ENCODE results near the gene ZYG11B. TPM values are rescaled to one million over a fixed set of nuclear protein-coding genes. Genes with fewer than 3 reads are reported as not detected.
A peak's percentile ranks its signal among the peaks of the same experiment; 100 is the strongest.
"Not testable (repeated sequence)": the region's sequence is repeated elsewhere in the genome, so short reads cannot be mapped to it uniquely, and the experiment has no call there.

Gene ZYG11B
- total and polyA plus RNA-seq, 8 donors = 23.3 to 34.6 (median 28.4) TPM

DNA sequence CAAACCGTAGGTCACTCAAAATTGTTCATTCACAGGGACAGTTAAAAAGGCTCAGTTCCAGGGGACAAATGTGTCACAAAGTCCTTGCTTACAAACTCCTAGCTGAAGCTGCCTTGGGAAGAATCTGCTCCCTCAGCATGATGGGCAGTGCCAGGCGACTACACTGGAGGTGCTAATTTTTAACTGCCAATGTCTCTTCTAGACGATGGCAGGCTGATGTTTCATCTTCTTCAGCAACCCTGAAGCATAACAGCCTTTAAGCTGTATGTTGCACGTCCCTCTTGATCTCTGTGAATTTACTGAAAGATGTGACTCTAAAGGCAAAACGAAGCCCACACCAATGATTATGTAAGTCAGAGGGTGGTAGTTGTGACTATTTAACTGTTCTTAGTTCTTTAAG is 39.4 kb upstream of the ZYG11B start:
- no peak for DNase-seq
- no peaks in the 10 kb centered on the region for H3K9me3 ChIP-seq
- no peaks in the 10 kb centered on the region for H3K27me3 ChIP-seq
- intact Hi-C loops (cut with DNase I) = no loop called here
- peaks cover 0 to 5% of the 10 kb centered on the region in 2 donors for H3K4me1 ChIP-seq
- peaks cover 0 to 63% of the 10 kb centered on the region in 2 donors for H3K36me3 ChIP-seq
- TF ChIP-seq CTCF (IDR thresholded peaks at IDR 0.05) = no peak
- no peak for ATAC-seq
- H3K4me3 ChIP-seq = no peak overlapping the region
- H3K27ac ChIP-seq = no peak overlapping the region

DNA sequence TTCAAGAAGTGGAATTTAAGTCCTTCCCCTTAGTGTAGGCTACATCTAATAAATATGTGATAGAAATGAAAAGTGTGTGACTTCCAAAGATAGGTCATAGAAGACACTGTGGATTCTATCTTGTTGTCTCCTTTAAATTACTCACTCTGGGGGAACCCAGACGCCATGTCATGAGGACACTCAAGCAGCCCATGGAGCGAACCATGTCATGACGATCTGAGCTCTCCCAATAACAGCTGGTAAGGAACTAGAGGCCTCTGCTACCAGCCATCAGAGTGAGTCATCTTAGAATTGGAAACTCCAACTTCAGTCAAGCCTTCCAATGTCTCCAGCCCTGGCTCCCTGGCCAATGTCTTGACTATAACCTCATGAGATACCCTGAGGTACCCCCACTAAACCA is 34.4 kb upstream of the ZYG11B start:
- no peaks in the 10 kb centered on the region for H3K27me3 ChIP-seq
- peaks cover 0 to 62% of the 10 kb centered on the region in 2 donors for H3K36me3 ChIP-seq
- no peak overlapping the region for H3K27ac ChIP-seq
- no peak overlapping the region for H3K4me3 ChIP-seq
- TF ChIP-seq CTCF (IDR thresholded peaks at IDR 0.05) = no peak
- ATAC-seq (no peak), DNase-seq (no peak)
- H3K9me3 ChIP-seq = no peaks in the 10 kb centered on the region
- intact Hi-C loops (cut with DNase I) = no loop called here
- peaks cover 0 to 6% of the 10 kb centered on the region in 2 donors for H3K4me1 ChIP-seq

GRCh38 chr1:52692697-52693096 is 33.6 kb upstream of the ZYG11B start:
- ATAC-seq = no peak
- no peak overlapping the region for H3K4me3 ChIP-seq
- peak in 1 of 4 donors; percentile 51 for DNase-seq
- no peaks in the 10 kb centered on the region for H3K27me3 ChIP-seq
- TF ChIP-seq CTCF (IDR thresholded peaks at IDR 0.05) = no peak
- no peak overlapping the region for H3K27ac ChIP-seq
- intact Hi-C loops (cut with DNase I) = no loop called here
- H3K9me3 ChIP-seq = no peaks in the 10 kb centered on the region
- H3K36me3 ChIP-seq = peaks cover 0 to 53% of the 10 kb centered on the region in 2 donors
- H3K4me1 ChIP-seq = peaks cover 0 to 13% of the 10 kb centered on the region in 2 donors

- DNase-seq = peak in 1 of 4 donors; percentile 3
- Histone ChIP-seq H3K36me3 (peaks cover 0 to 46% of the 10 kb centered on the region in 2 donors), H3K4me1 (peaks cover 0 to 13% of the 10 kb centered on the region in 2 donors)
- H3K27ac ChIP-seq; H3K4me3 ChIP-seq; H3K9me3 ChIP-seq; intact Hi-C loops (cut with DNase I); ATAC-seq; H3K27me3 ChIP-seq: not testable (repeated sequence)
Measured at GRCh38 chr1:52693351-52693750, 32.9 kb upstream of the ZYG11B start.

GRCh38 chr1:52693843-52694242 is 32.4 kb upstream of the ZYG11B start:
- ATAC-seq = no peak
- no peak for DNase-seq
- Histone ChIP-seq H3K4me3 (no peak overlapping the region), H3K27ac (no peak overlapping the region), H3K4me1 (peaks cover 2 to 17% of the 10 kb centered on the region in 2 donors), H3K9me3 (no peaks in the 10 kb centered on the region), H3K27me3 (no peaks in the 10 kb centered on the region), H3K36me3 (peaks cover 0 to 41% of the 10 kb centered on the region in 2 donors)
- intact Hi-C loops (cut with DNase I) = no loop called here
- no peak for TF ChIP-seq CTCF (IDR thresholded peaks at IDR 0.05)

DNA sequence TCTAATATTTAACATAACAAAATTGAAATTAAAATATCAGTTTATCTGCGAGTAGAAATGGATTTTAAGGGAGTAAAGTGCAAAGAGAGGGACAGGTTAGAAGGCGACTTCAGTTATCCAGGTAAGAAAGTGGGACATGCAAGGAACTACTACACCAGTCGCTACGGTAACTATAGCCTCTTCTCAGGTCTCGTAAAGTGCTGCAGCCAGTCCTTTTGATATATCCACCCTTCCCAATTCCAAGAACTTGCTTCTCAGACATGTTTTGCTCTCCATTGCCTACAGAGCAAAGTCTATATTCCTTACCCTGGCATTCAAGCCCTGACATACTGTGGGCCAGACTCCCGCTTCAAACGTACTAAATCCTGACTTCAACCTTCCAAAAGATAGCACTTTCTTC is 30.6 kb upstream of the ZYG11B start:
- ATAC-seq (no peak), DNase-seq (no peak)
- Histone ChIP-seq H3K4me3 (no peak overlapping the region), H3K36me3 (peaks cover 0 to 25% of the 10 kb centered on the region in 2 donors), H3K27me3 (no peaks in the 10 kb centered on the region), H3K4me1 (peaks cover 2 to 20% of the 10 kb centered on the region in 2 donors), H3K27ac (no peak overlapping the region), H3K9me3 (no peaks in the 10 kb centered on the region)
- intact Hi-C loops (cut with DNase I) = no loop called here
- TF ChIP-seq CTCF (IDR thresholded peaks at IDR 0.05) = no peak
